H1 (cell line): ENCODE measurements around the gene UHRF2. TPM values are rescaled to one million over a fixed set of nuclear protein-coding genes. Genes with fewer than 3 reads are reported as not detected.

Experiments used
- CHD2 ChIP-seq: IDR thresholded peaks from 2 replicates; pipeline ENCODE4 v1.6.1; 2012; ENCODE audit warnings: low read length, improper control_type of control experiment
- HDAC6 ChIP-seq: IDR thresholded peaks from one replicate; pipeline ENCODE4 v1.7.1; 2012; ENCODE audit warnings: low read depth, mild to moderate bottlenecking, inconsistent platforms, low read length, moderate library complexity
- JUN ChIP-seq: IDR thresholded peaks from 2 replicates; pipeline ENCODE4 v1.6.1; 2011; ENCODE audit warnings: low read depth, mild to moderate bottlenecking, improper control_type of control experiment, low read length
- RNF2 ChIP-seq: fragments of 200-900, 300-1000 bp; sonication (generic); IDR thresholded peaks from 2 replicates; pipeline ENCODE4 v1.7.1; 2016; ENCODE audit warnings: borderline replicate concordance, low read depth, mild to moderate bottlenecking, antibody characterized with exemption, low read length; ENCODE audit not compliant: poor library complexity, severe bottlenecking; ENCODE audit errors: missing control alignments
- SP4 ChIP-seq: IDR thresholded peaks from 2 replicates; pipeline ENCODE4 v1.6.1; 2012; ENCODE audit warnings: low read length, inconsistent platforms
- polyA plus RNA-seq, 7 experiments: library from polyadenylated mRNA; depleted of rRNA in 3 of 7; stranded (reverse) in 5 of 7; unstranded in 2 of 7; fragments of >200 nt in 5 of 7; fragments of 200-250 nt in 2 of 7; gene quantifications; 1 replicate in 5 of 7; 2 replicates in 1 of 7; 4 replicates in 1 of 7; pipeline versions ENCODE4 v1.2.1 to v1.2.3, GENCODE V29; 2011 to 2013; ENCODE audit warnings: missing spikeins in 2 of 7, mixed read lengths in 2 of 7
- total RNA-seq: library from RNA; stranded (reverse); fragmentation: NEBNext Ultra II Directional; extraction: Animal tissue kit (Norgen Biotek cat#: 25700); gene quantifications from 2 replicates; pipeline ENCODE4 v1.2.1, GENCODE V29; 2021

Gene UHRF2
- total and polyA plus RNA-seq, 2 of the 8 experiments (the other 6 are each of a cell fraction or from before 2014, with no cell fraction given): 31.8 to 48.0 TPM

- TF ChIP-seq SP4: no peak
- no peak for TF ChIP-seq RNF2
- TF ChIP-seq JUN: no peak
- no peak for TF ChIP-seq CHD2
- TF ChIP-seq HDAC6: no peak
These were observed 82.5 kb downstream of the UHRF2 start (continued) for GRCh38 chr9:6495466-6495865.
